ENCODE data around the gene MRPL3. TPM values are rescaled to one million over a fixed set of nuclear protein-coding genes. Genes with fewer than 3 reads are reported as not detected.

Gene MRPL3
- total RNA-seq (2022; extraction: Qiagen RNA extraction): 88.5 to 117 TPM (median 91.7 TPM) in 5 replicates

GRCh38 chr3:131502530-131503319 lies at the start of gene MRPL3:
Gene MRPL3, minus strand, starts transcription at chr3:131502971. Its CDS starts 150 bp downstream, at chr3:131502821.

Other genes with a start within 250 kb of the MRPL3 start
- 9.6 to 12.5 TPM (median 10.2 TPM) in 5 replicates for gene NUDT16, start 121.2 kb downstream of the MRPL3 start, total RNA-seq (2022; extraction: Qiagen RNA extraction)

Measured in A549 treated with Hydrocortisone at 1 μM for 4 hours (cell line).